ENCODE measurements around the gene BUB1. TPM values are rescaled to one million over a fixed set of nuclear protein-coding genes. Genes with fewer than 3 reads are reported as not detected.

The BUB1 gene
- total RNA-seq, result 1 to 10 TPM in 2 of 4 donors, under 1 TPM in 2; 0.25 to 3.7 (median 1.4) TPM

DNA sequence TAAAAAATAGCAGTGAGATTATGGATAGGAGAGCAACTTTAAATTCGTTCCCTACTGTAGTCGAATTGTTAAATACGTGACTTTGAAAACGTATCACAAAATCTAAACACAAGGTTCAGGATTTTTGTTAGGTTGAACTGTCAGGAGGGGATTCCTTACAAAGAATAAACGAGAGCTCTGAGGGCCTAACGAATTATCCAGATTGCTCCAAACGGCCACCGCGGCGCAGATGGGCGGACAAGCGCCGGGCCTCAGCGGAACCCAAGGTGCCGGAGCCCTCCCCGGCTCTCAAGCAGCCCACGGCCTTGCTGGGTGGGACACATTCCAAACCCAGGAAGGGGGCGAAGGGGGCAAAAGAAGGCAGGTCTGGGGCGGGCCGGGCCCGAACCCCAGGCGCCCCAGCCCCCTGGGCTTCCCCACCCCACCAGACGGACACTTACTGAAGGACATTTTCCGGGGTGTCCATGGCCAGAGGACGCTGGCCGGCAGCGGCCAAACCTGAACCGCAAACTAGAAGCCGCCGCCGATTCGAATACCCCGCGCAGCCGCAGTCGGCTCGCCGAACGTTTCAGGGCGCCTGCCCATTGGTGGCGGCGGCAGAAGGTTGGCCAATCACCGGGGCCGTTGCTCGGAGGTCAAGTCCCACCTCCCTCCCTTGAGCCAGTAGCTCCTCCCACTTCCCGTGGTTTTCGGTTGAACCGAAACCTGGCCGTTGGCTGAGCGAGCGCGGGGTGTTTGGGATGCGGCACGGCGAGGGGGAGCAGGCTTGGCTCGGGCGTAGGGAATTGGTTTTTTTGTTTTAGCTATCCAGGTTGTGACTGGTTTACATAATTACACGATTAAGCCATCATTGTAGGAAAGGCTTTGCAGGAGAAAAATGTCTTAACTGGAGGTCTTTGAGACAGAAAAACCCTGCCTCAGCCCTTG lies at the start of gene BUB1:
TSS of gene BUB1 (minus strand) at position 534 of the 927 bp plus-strand sequence. CDS start at position 466, 68 bp downstream.
- ATAC-seq (ENCODE audit: low FRiP score), result peak; percentile 100
- no peak for TF ChIP-seq CTCF (IDR thresholded peaks at IDR 0.05)
- DNase-seq (ENCODE audit: low spot score), result peak; percentile 81

DNA sequence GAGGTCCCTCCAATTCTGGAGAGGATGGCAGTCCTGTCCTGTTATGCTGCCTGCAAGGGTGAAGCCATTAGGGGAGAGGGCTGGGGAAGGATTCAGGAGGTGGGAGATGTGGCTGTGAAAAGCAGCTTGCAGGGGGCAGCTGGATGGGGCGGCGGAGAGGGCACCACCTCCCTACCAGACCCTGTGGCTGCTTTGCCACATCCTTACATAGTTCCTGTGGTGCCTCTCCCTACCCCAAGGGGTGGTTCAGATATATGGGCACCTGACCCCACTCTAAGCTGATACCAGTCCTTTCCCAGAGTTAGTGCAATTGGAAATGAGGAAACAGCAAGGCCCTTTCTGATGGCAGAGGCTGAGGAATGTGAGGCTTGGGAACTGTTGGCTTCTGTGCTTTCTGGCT lies 48.4 kb upstream of the BUB1 start:
- no peak for ATAC-seq (ENCODE audit: low FRiP score)
- DNase-seq (ENCODE audit: low spot score), result no peak
- TF ChIP-seq CTCF (IDR thresholded peaks at IDR 0.05), result no peak

GRCh38 chr2:110725859-110726258 lies 48.0 kb upstream of the BUB1 start:
- ATAC-seq (ENCODE audit: low FRiP score) (no peak), DNase-seq (ENCODE audit: low spot score) (no peak)
- no peak for TF ChIP-seq CTCF (IDR thresholded peaks at IDR 0.05)

GRCh38 chr2:110725370-110725769 lies 47.5 kb upstream of the BUB1 start:
- no peak for TF ChIP-seq CTCF (IDR thresholded peaks at IDR 0.05)
- ATAC-seq (ENCODE audit: low FRiP score), result no peak

GRCh38 chr2:110724820-110725219 lies 47.0 kb upstream of the BUB1 start:
- ATAC-seq (ENCODE audit: low FRiP score) (no peak), DNase-seq (ENCODE audit: low spot score) (no peak)
- TF ChIP-seq CTCF (IDR thresholded peaks at IDR 0.05), result no peak

More at GRCh38 chr2:110725370-110725769, 47.5 kb upstream of the BUB1 start:
- no peak for DNase-seq (ENCODE audit: low spot score)

DNA sequence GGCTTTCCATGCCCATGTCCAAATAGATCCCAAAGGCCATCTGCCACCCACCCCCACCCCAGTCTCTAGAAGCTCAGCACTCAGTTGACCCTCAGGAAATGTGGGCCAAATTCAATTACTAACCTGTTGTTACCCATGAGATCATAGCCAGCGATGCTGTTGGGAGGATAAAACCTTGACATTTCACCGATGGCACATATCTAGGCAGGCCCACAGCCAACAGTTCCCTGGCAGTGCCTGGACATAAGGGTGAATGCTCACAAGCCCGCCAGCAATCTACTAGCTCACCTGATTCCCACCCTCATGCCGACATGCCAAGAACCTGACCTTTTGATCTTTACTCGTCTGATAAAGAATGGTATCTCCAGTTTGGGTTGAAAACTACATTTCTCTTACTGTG lies 42.7 kb upstream of the BUB1 start:
- DNase-seq (ENCODE audit: low spot score) (no peak), ATAC-seq (ENCODE audit: low FRiP score) (no peak)
- TF ChIP-seq CTCF (IDR thresholded peaks at IDR 0.05), result no peak

- no peak for DNase-seq (ENCODE audit: low spot score)
- no peak for TF ChIP-seq CTCF (IDR thresholded peaks at IDR 0.05)
- ATAC-seq (ENCODE audit: low FRiP score), result no peak
Measured at GRCh38 chr2:110718990-110719389, 41.1 kb upstream of the BUB1 start.
